Measurements from ENCODE around the gene CHIC2. TPM values are rescaled to one million over a fixed set of nuclear protein-coding genes. Genes with fewer than 3 reads are reported as not detected.

Gene CHIC2
- total RNA-seq, 1 donor from 2014 or later: 72.5 TPM

Other genes with a start within 250 kb of the CHIC2 start
- gene GSX2, start 35.6 kb upstream of the CHIC2 start, total RNA-seq (ENCODE audit: insufficient read depth, low replicate concordance): 14.0 TPM
- 465 TPM for gene PDGFRA, start 164.7 kb upstream of the CHIC2 start, total RNA-seq (ENCODE audit: insufficient read depth, low replicate concordance)